Measurements from ENCODE around the gene DOCK8.

The DOCK8 gene

DNA sequence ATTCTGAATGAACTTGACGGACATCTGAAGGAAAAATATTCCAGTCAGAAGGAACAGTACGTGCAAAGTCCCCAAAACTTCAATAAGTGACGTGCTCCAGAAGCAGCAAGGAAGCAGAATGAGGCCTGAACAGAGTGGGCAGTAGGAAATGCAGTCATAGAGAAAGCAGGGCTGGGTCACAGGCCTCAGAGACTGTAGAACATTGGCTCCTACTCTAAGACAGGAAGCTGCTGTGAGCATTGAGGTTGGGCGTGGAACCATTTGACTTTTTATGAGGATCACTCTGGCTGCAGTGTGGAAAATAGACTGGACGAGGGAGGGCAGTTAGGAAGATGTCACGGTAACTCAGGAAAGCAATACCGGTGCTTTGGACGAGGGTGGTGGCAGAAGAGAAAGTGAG, 64.0 kb downstream of the DOCK8 start:
- H3K36me3 ChIP-seq (replicated peaks), result no peaks in the 10 kb centered on the region
- TF ChIP-seq, protein P1, sequence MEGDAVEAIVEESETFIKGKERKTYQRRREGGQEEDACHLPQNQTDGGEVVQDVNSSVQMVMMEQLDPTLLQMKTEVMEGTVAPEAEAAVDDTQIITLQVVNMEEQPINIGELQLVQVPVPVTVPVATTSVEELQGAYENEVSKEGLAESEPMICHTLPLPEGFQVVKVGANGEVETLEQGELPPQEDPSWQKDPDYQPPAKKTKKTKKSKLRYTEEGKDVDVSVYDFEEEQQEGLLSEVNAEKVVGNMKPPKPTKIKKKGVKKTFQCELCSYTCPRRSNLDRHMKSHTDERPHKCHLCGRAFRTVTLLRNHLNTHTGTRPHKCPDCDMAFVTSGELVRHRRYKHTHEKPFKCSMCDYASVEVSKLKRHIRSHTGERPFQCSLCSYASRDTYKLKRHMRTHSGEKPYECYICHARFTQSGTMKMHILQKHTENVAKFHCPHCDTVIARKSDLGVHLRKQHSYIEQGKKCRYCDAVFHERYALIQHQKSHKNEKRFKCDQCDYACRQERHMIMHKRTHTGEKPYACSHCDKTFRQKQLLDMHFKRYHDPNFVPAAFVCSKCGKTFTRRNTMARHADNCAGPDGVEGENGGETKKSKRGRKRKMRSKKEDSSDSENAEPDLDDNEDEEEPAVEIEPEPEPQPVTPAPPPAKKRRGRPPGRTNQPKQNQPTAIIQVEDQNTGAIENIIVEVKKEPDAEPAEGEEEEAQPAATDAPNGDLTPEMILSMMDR (IDR thresholded peaks at IDR 0.05; ENCODE audit: low read depth, low read length, missing control alignments), result no peak
- no peak overlapping the region for H3K27ac ChIP-seq
- no peaks in the 10 kb centered on the region for H3K27me3 ChIP-seq (replicated peaks)
- DNase-seq, result no peak
- in situ Hi-C loops (cut with HindIII; ENCODE audit: low pct_ligation_motif_present, low sequenced_read_pairs), result no loop called here
- H3K4me3 ChIP-seq (ENCODE audit: low read depth, low read length), result no peak overlapping the region

DNA sequence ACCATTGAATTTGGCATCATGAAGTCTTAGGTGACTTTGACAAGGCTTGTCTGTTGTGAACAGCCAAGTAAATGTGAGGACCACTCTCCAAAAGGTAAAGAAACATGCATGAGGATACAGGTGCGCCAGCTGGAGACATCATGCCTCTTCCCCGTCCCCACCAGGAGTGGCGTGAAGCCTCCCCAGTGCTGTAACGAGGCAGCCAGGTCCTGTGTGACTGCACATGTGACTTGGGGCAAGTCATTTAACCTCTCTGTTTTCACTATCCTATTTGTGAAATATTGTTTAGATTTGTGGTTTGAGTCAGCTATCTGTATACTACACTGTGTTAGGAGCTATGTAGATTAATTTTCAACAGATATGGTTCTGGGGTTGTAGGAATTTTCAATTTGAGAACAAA, 65.0 kb downstream of the DOCK8 start:
- Histone ChIP-seq H3K36me3 (replicated peaks) (no peaks in the 10 kb centered on the region), H3K27me3 (replicated peaks) (no peaks in the 10 kb centered on the region), H3K27ac (no peak overlapping the region), H3K4me3 (ENCODE audit: low read depth, low read length) (no peak overlapping the region)
- in situ Hi-C loops (cut with HindIII; ENCODE audit: low pct_ligation_motif_present, low sequenced_read_pairs), result no loop called here
- TF ChIP-seq, protein P1 (IDR thresholded peaks at IDR 0.05; ENCODE audit: low read depth, low read length, missing control alignments), result no peak
- DNase-seq, result no peak

DNA sequence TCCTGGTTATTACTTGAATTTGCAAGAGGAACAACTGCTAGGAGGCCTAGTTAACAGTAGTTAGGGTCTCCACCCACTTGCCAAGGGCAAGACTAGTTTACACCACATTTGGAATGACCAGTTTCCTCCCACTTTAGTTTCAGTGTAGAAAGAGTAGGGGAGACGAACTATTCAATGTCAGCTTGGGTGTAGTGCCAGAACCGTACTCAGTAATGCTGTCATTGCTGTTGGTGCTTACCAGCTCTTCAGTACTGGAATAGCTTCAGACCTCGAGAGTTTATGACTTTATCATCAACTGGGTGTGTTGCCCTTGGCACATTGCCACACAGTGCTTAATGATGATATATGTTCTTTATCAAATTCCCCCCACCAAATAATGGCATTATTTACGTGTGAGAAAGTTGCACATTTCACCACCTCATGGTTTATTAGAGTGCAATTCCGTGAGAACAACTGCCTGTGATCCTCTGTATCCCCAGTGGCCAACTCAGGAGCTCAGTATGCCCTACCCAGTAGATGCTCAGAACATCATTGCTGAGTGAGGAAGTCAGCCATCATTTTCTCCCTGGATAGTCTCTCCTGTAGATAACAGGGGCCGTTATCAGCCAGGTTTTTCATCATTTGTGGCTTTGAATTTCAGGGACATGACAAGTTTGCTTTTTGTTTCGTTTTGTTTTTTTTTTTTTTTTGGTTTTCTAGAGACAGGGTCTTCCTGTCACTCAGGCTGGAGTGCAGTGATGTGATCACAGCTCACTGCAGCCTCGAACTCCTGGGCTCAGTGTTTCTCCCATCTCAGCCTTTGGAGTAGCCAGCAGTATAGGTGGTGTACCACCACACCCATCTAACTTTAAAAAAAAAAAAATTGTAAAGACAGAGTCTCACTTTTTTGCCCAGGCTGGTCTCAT, 67.3 kb downstream of the DOCK8 start:
- in situ Hi-C loops (cut with HindIII; ENCODE audit: low pct_ligation_motif_present, low sequenced_read_pairs), result no loop called here
- H3K36me3 ChIP-seq (replicated peaks), result no peaks in the 10 kb centered on the region
- H3K27me3 ChIP-seq (replicated peaks), result no peaks in the 10 kb centered on the region
- no peak overlapping the region for H3K4me3 ChIP-seq (ENCODE audit: low read depth, low read length)
- TF ChIP-seq, protein P1 (IDR thresholded peaks at IDR 0.05; ENCODE audit: low read depth, low read length, missing control alignments), result no peak
- no peak overlapping the region for H3K27ac ChIP-seq
- no peak for DNase-seq

DNA sequence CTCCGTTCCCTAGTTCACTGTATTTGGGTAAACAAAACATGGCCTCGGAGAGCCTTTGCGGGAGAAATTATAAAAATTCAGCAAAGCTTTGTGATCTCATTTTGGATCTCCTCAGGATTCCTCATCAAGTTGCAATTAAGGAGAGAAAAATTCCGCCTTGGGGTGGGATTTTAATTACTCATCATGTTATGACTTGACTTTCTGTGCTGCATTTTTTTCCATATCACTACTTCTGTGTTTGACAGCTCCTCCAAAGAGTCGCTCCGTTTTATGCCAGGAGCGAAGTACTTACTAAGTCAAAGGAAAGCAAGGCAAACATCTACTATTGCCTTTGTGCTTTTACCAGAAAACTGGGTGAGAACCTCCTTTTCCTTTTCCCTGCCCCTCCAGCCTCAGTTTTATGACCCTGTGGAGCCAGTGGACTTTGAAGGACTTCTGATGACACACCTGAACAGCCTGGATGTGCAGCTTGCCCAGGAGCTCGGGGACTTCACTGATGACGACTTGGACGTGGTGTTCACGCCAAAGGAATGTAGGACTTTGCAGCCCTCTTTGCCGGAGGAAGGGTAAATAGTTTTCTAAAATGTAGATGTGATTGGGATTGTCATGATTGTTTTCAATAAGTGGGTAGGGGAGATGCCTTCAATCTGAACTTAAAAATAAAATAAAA, 71.5 kb downstream of the DOCK8 start:
- H3K27ac ChIP-seq, result no peak overlapping the region
- no peaks in the 10 kb centered on the region for H3K27me3 ChIP-seq (replicated peaks)
- no peak for DNase-seq
- in situ Hi-C loops (cut with HindIII; ENCODE audit: low pct_ligation_motif_present, low sequenced_read_pairs), result no loop called here
- TF ChIP-seq, protein P1 (IDR thresholded peaks at IDR 0.05; ENCODE audit: low read depth, low read length, missing control alignments), result no peak
- no peaks in the 10 kb centered on the region for H3K36me3 ChIP-seq (replicated peaks)
- no peak overlapping the region for H3K4me3 ChIP-seq (ENCODE audit: low read depth, low read length)

DNA sequence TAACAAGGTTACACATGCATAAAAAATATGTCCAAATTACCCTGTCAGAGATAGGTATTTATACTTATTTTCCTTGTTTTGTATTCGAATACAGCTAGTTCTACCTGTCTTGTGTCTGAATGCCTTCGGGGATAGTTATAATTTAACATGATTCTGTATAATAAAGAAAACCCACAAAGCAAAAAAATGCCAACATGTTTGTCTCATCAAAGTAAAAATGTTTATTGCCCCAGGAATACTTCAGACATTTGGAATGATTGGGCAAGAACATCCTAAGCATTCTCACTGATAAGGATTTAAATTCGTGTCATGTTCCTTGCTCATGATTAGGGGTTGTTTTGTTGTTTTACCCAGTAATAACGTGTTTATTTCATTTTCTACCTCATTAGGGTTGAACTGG, 74.5 kb downstream of the DOCK8 start:
- TF ChIP-seq, protein P1 (IDR thresholded peaks at IDR 0.05; ENCODE audit: low read depth, low read length, missing control alignments), result no peak
- H3K27me3 ChIP-seq (replicated peaks), result no peaks in the 10 kb centered on the region
- no peak overlapping the region for H3K27ac ChIP-seq
- H3K4me3 ChIP-seq (ENCODE audit: low read depth, low read length), result no peak overlapping the region
- no peak for DNase-seq
- no peaks in the 10 kb centered on the region for H3K36me3 ChIP-seq (replicated peaks)
- in situ Hi-C loops (cut with HindIII; ENCODE audit: low pct_ligation_motif_present, low sequenced_read_pairs), result no loop called here

All from brain microvascular endothelial cell (primary cell).